Peyer's patch (tissue), 4 donors: ENCODE results near the gene TRPC4. TPM values are rescaled to one million over a fixed set of nuclear protein-coding genes. Genes with fewer than 3 reads are reported as not detected.
"Not testable (repeated sequence)": the region's sequence is repeated elsewhere in the genome, so short reads cannot be mapped to it uniquely, and the experiment has no call there.

ENCODE experiments used
- DNase-seq, 3 donors: peaks; one replicate each; pipeline ENCODE4 v3.0.0-alpha.2; 2017 to 2019
- H3K27ac ChIP-seq, 4 donors: fragments of 200-600 bp; sonication (generic); one replicate each; pipeline ENCODE4 v1.5.1; 2016 to 2019
- H3K27me3 ChIP-seq, 2 donors: fragments of 200-600 bp; sonication (generic); one replicate each; pipeline ENCODE4 v1.5.1; 2019
- H3K36me3 ChIP-seq, 3 donors: fragments of 200-600 bp; sonication (generic); one replicate each; pipeline ENCODE4 v1.5.1; 2016 to 2019
- H3K4me1 ChIP-seq, 4 donors: fragments of 200-600 bp; sonication (generic); one replicate each; pipeline ENCODE4 v1.5.1; 2016 to 2019
- H3K4me3 ChIP-seq, 4 donors: fragments of 200-600 bp; sonication (generic); 1 replicate in 3 of 4; 2 replicates in 1 of 4; pipeline ENCODE4 v1.5.1; 2016 to 2019; ENCODE audit warnings: mild to moderate bottlenecking in 1 of 4
- H3K9me3 ChIP-seq, 4 donors: fragments of 200-600 bp; sonication (generic); one replicate each; pipeline ENCODE4 v1.5.1; 2016 to 2019; ENCODE audit warnings: mild to moderate bottlenecking in 1 of 4
- POLR2A ChIP-seq, 2 donors: fragments of 450-650 bp; IDR thresholded peaks; one replicate each; pipeline ENCODE4 v1.5.1; 2017; ENCODE audit warnings: antibody characterized with exemption in 2 of 2, mild to moderate bottlenecking in 2 of 2, moderate library complexity in 2 of 2
- total RNA-seq, 4 donors: library from RNA; depleted of rRNA; stranded (reverse); fragments of >200 nt; gene quantifications; one replicate each; pipeline ENCODE4 v1.1.0, GENCODE V29; 2016
- TF ChIP-seq, protein P1 (sequence below), 6 experiments: fragments of 450-650 bp in 4 of 6; fragments of 200-600 bp in 2 of 6; sonication (generic) in 1 of 6; IDR thresholded peaks; one replicate each; pipeline ENCODE4 v1.5.1; 2017 to 2019; ENCODE audit warnings: antibody characterized with exemption in 6 of 6, mild to moderate bottlenecking in 3 of 6, moderate library complexity in 1 of 6

TRPC4 gene
- total RNA-seq, 4 donors from 2014 or later: 1.2 TPM; not detected in 3

DNA sequence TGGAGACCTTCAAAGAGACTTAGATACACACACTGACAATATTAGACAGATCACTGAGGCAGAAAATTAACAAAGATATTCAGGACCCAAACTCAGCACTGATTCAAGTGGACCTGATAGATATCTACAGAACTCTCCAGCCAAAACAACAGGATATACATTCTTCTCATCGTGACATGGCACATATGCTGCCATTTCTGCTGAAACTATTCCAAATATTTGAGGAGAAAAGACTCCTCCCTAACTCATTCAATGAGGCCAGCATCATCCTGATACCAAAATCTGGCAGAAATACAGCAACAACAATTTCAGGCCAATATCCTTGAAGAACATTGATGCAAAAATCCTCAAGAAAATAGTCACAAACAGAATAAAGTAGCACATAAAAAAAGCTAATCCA is 53.3 kb downstream of the TRPC4 start:
- no peak overlapping the region for H3K4me3 ChIP-seq
- no peaks in the 10 kb centered on the region for H3K36me3 ChIP-seq
- no peak for DNase-seq
- no peaks in the 10 kb centered on the region for H3K9me3 ChIP-seq
- H3K27me3 ChIP-seq: no peaks in the 10 kb centered on the region
- H3K4me1 ChIP-seq: no peaks in the 10 kb centered on the region
- no peak overlapping the region for H3K27ac ChIP-seq
- TF ChIP-seq, protein P1, sequence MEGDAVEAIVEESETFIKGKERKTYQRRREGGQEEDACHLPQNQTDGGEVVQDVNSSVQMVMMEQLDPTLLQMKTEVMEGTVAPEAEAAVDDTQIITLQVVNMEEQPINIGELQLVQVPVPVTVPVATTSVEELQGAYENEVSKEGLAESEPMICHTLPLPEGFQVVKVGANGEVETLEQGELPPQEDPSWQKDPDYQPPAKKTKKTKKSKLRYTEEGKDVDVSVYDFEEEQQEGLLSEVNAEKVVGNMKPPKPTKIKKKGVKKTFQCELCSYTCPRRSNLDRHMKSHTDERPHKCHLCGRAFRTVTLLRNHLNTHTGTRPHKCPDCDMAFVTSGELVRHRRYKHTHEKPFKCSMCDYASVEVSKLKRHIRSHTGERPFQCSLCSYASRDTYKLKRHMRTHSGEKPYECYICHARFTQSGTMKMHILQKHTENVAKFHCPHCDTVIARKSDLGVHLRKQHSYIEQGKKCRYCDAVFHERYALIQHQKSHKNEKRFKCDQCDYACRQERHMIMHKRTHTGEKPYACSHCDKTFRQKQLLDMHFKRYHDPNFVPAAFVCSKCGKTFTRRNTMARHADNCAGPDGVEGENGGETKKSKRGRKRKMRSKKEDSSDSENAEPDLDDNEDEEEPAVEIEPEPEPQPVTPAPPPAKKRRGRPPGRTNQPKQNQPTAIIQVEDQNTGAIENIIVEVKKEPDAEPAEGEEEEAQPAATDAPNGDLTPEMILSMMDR (IDR thresholded peaks at IDR 0.05): no peak
- TF ChIP-seq POLR2A (IDR thresholded peaks at IDR 0.05): no peak

DNA sequence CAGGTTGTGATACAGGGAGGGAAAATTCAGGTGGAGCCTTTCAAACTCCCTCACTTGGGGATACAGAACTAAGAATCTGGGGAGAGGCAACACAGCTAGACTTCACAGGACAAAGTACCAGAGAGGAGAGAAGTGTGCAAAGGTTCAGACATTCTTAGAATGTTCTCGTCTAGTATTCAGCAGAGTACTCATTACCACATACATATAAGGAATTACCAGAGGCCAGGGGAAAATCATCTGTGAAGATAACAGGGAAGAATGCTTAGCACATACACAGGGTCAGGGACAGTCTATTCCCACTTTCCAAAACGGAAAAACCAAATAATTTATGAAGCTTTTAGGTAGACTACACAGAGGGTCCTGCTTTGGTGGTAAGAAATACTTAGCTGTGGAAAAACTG is 58.1 kb downstream of the TRPC4 start:
- Histone ChIP-seq H3K4me1 (no peaks in the 10 kb centered on the region), H3K27ac (no peak overlapping the region), H3K36me3 (no peaks in the 10 kb centered on the region), H3K27me3 (no peaks in the 10 kb centered on the region), H3K4me3 (no peak overlapping the region), H3K9me3 (no peaks in the 10 kb centered on the region)
- DNase-seq: no peak
- TF ChIP-seq, protein P1 (IDR thresholded peaks at IDR 0.05): no peak
- TF ChIP-seq POLR2A (IDR thresholded peaks at IDR 0.05): no peak

DNA sequence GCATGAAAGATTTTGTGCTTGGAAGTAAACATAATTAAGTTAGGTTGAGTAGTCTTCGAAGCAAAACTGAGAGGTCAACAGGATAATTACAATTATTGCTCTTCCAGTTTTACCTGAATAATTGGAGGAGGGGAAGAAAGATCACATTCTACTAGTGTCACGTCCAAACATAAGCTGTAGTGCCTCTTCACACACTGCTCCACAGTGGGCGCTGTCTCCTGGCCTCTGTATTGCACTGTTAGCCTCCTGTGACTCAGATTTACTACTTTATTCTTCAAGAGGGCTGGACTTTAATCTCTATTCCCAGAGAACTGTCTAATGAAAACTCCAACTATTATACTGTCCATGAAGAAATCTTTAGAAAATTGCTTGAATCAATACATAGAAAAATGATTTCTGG is 62.9 kb downstream of the TRPC4 start:
- TF ChIP-seq, protein P1 (IDR thresholded peaks at IDR 0.05): no peak
- Histone ChIP-seq H3K36me3 (no peaks in the 10 kb centered on the region), H3K4me1 (no peaks in the 10 kb centered on the region), H3K4me3 (no peak overlapping the region), H3K9me3 (no peaks in the 10 kb centered on the region), H3K27ac (no peak overlapping the region), H3K27me3 (no peaks in the 10 kb centered on the region)
- DNase-seq: no peak

DNA sequence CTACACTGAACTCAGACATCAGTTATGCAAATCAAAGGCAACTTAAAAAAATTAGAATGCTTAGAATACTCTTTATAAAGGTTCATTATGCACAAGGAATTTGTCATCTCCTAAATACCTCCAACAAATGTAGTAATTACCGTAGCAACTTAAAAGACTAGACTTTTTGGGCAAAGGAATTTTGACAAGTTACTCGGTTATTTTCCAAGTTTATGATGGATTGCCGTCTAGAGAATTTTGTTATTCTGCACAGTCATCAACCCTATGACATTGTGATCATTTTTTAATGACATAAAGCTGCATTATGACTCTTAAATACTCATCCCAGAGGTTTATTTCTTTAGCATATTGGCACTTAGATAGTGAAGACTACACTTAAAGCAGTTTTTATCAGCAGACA is 71.9 kb downstream of the TRPC4 start:
- TF ChIP-seq, protein P1 (IDR thresholded peaks at IDR 0.05): no peak
- no peak for TF ChIP-seq POLR2A (IDR thresholded peaks at IDR 0.05)
- Histone ChIP-seq H3K36me3 (no peaks in the 10 kb centered on the region), H3K4me3 (no peak overlapping the region), H3K4me1 (no peaks in the 10 kb centered on the region), H3K27me3 (no peaks in the 10 kb centered on the region), H3K27ac (no peak overlapping the region), H3K9me3 (no peaks in the 10 kb centered on the region)
- DNase-seq: no peak

DNA sequence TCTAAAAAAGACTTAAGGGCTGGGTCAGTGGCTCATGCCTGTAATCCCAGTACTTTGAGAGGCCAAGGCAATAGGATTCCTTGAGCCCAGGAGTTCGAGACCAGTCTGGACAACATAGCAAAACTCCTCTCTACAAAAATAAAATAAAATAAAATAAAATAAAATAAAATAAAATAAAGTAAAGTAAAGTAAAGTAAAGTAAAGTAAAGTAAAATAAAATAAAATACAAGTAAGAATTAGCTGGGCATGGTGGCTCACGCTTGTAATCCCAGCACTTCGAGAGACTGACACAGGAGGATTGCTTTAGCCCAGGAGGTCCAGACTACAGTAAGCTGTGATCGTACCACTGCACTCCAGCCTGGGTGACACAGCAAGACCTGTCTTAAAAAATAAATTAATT is 72.8 kb downstream of the TRPC4 start:
- H3K27me3 ChIP-seq, H3K36me3 ChIP-seq, H3K4me1 ChIP-seq, H3K9me3 ChIP-seq, DNase-seq, H3K4me3 ChIP-seq, H3K27ac ChIP-seq: not testable (repeated sequence)

DNA sequence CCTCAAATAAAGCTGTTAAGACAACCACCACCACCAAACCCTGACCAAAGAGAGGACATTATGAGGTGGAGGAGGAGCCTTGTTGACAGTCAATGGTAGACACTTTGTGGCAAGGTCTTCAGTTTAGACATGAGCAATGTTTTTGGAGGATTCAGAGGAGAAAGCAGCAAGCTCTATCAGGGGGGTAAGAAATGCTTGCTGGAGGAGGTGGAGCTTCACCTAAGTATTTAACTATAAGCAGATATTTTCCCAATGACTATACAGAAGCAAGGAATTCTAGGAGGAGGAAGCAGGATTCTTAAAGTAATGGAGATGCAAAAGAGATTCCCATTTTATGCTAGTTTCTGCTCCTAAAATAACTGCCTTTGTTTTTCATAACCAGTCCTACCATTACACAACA is 74.2 kb downstream of the TRPC4 start:
- no peak overlapping the region for H3K27ac ChIP-seq
- TF ChIP-seq POLR2A (IDR thresholded peaks at IDR 0.05): no peak
- TF ChIP-seq, protein P1 (IDR thresholded peaks at IDR 0.05): no peak
- no peaks in the 10 kb centered on the region for H3K9me3 ChIP-seq
- no peak overlapping the region for H3K4me3 ChIP-seq
- no peaks in the 10 kb centered on the region for H3K36me3 ChIP-seq
- H3K27me3 ChIP-seq: no peaks in the 10 kb centered on the region
- DNase-seq: no peak
- no peaks in the 10 kb centered on the region for H3K4me1 ChIP-seq
